ENCODE results near the gene RGS5.

Gene RGS5

DNA sequence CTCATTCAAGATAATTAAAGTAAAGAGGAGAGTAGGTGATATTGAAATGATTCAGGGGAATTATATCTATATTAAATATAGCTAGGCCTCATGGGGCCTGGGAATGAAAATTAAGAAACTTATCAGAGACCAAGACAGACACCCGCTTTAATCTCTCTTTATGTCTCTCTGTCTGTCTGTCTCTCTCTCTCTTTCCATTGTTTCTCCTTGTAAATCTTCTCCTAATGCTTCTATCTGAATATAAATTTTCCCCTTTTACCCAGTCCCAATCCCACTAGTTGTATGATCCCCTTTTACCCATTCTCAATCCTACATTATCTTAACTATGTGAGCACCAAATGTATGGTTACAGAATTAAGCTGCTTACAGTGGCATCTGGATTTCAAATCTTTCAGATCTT, 61.2 kb downstream of the RGS5 start:
- DNase-seq = no peak

DNA sequence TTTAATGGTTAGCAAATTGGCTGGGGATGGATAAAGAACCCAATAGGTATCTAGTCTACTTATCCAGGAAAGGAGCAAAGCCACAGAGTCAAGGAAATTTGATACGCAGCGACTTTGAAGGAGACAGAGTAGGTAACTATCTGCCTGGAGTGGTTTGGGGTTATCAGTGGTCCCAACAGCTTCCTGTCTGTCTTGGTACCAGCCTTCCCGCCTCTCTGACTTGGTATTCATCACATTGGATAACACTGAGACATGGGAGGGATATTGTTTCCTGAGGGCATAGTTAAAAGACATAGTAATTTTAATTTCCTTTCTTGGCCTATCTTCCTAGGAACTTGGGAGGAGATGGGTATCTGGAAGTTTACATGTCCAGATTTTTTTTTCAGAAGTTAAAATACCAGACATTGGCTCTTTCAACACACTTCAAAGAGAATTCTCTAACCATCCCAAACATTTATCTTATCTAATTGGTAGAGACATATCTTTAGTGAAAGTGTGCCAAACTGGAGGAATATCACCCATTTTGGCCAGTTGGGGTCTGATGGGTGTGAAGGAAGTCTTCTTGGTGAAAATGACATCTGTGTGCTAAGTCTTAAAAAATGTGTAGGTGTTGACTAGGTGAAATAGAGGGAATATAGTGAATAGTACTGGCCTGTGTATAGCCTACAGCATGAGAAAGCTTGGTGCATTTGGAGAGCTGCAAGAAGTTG, 65.0 kb downstream of the RGS5 start:
- no peak for DNase-seq

DNA sequence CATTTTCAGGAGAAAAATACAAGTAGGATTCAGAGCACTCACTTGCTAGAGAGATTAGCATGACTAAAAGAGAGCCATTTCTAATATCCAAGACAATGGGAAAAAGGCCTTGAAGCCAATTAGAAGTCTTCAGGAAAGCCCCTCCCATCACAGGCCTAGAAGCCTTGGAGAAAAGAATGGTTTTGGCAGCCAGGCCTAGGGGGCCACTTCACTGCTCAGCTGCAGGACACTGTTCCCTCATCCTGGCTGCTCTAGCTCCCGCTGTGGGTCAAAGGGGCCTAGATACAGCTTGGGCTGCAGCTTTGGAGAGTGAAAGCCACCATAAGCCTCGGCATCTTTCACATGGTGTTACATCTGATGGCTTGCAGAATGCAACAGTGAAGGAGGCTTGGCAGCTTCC, 70.7 kb downstream of the RGS5 start:
- no peak for DNase-seq

DNA sequence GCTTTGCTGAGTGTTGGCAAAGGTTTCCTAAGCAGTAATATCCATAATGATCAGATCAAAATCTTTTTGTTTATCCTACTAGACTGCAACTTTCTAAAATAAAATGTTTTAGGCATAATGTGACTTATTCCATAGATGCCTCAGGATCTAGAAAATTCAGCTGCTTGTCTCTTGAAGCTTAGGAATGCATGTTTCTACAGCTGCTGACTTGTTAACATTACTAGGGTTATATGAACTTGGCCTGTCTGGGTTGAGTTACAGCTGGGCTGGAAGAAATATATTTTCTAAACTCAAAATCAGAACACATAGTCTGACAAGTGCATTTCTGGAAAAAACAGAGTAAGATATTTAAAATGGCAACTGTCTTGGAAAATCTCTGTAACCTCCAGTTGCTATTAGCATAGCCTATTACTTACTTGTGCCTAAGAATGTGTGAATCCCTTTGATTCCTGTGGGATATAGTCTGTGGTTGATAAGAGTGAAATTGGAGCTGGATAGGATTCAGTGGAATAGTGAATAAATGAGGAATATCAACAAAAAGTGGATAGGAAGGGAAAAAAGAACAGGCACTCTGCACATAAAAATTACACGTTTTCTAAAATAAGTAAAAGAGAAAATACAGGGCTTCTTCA, 72.4 kb downstream of the RGS5 start:
- no peak for DNase-seq

DNA sequence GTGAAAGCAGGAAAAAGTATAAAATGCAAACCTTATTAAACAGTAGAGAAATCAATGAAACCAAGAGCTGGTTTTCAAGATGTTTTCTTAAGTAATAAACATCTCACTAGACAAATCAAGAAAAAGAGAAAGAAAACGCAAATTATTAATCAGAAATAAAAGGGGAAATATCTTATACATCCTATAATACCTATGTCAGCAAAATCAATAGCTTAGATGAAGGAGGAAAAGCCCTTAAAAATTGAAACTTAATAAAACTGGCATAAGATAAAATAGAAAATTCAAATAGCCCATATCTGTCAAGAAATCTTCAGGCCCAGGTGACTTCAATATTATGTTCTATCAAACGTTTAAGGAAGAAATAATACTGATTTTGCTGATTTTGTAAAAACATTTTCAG, 74.4 kb downstream of the RGS5 start:
- no peak for DNase-seq

DNA sequence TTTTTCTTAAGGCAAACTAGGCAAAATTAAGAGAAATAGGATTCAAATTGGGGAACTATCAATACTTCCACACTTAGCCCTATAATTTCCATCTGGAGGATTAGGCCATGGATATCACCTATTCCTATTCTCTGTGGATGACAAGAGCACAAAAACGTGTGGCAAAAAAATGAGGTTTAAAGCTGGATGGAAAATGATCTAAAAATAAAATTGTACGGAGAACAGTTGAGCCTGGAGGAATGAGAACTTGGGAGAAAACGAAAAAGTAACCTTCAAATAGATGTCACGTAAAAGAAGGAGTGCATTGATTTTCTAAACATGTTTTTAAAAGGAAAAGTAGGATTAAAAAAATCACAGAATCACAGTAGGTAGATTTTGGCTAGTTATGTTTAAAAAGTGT, 77.9 kb downstream of the RGS5 start:
- no peak for DNase-seq

DNA sequence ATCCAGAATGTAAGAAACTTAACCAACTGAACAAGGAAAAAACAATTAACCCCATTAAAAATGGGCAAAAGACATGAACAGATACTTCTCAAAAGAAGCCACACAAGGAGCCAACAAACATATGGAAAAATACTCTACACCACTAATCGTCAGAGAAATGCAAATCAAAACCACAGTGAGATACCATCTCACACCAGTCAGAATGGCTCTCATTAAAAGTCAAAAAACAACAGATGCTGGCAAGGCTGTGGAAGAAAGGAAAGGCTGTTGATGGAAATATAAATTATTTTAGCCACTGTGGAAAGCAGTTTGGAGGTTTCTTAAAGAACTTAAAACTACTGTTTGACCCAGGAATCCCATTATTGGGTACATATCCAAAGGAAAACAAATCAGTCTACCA, 82.3 kb downstream of the RGS5 start:
- no peak for DNase-seq

DNA sequence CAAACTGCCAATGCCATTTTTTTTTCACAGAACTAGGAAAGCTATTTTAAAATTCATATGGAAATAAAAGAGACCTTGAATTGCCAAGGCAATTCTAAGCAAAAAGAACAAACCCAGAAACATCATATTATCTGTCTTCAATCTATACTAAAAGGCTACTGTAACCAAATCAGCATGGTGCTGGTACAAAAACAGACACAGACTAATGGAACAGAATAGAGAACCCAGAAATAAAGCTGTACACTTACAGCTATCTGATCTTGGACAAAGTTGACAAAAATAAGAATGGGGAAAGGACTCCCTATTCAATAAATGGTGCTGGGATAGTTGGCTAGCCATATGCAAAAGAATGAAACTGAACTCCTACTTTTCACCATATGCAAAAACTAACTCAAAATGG, 83.0 kb downstream of the RGS5 start:
- no peak for DNase-seq

DNA sequence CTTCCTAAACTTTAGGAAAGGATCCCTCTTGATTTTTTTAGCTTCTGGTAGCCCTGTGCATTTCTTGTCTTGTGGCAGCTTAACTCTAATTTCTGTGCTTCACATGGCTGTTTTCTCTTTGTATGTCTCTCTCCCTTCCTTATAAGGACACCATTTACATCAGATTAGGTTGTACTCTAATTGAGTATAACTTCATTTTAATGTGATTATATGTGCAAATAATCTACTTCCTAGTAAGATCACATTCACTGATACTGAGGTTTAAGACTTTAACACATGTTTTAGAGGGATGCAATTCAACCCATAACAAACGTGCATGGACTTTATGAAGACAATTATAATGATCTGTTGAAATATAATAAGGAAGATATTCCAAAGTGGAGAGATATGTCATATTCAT, 86.8 kb downstream of the RGS5 start:
- DNase-seq = no peak

DNA sequence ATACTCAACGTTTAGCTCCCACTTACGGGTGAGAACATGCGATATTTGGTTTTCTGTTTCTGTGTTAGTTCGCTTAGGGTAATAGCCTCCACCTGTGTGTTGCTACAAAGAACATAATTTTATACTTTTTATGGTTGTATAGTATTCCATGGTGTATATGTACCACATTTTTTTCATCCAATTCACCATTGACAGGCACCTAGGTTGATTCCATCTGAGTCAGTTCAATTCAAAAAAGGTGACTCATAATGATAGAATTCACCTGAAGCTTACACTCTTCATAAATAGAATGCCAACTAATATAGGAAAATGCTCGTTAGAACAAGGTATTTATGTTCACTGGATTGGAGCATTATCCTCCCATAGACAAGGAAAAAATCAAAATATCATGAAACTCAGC, 95.1 kb downstream of the RGS5 start:
- no peak for DNase-seq

DNA sequence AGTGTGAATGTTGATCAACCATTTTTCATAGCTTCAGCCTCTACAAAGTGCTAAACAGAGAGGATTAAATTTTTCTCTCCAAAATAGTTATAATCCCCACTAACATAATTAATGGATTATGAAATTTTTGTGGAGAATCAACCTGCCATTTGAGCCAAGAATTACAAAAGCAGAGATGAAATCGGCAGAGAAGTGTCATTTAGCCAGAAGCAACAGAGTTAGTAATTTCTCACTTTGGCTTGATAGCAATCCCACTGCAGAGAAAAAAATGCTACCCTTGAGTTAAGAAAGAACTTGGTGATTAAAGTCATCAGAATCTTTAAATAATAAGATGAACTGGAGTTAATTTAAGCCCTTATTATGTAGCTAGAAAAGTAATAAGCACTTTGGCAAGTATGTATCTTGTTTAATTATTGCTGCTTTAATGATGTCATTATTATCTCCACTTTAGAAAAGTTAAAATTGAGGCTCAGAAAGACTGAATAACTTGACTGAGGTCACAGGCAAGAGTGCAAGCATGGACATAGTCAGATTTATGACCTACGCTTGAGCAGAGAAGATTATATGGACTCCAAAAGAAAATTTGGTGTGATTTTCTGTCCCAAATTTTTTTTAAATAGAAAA, 96.2 kb downstream of the RGS5 start:
- DNase-seq = no peak

DNA sequence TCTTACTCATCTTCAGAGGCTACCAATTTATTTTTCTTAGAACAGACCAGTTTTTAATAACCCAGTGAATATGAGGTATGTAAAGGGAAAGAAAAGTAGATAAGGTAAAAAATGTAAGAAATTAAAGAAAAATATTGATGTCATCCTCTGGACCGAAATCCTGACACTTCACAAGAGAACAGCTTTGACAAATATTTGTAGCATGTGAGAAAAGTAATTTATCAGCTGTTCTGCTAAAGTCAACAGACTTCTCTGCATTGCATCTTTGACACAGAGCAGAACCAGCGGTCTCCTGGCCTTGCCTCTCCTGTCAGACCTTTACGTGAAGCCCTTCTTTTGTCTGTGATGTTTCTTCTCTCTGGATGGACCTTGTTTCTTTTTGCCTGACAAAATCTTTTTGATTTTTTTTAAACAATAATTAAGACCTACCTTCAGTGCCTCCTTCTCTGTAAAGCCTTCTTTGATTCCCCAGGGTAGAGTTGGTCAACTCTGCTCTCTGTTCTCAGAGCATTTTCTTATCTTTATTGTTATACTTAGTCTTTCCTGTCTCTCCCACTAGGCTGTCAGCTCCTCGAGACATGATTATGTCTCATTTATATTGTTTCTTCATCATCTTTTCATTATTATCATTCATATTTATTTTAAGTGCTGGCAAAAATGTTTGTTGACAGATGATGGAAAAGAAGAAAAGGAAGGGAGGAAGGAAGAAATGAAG, 98.2 kb downstream of the RGS5 start:
- no peak for DNase-seq

DNA sequence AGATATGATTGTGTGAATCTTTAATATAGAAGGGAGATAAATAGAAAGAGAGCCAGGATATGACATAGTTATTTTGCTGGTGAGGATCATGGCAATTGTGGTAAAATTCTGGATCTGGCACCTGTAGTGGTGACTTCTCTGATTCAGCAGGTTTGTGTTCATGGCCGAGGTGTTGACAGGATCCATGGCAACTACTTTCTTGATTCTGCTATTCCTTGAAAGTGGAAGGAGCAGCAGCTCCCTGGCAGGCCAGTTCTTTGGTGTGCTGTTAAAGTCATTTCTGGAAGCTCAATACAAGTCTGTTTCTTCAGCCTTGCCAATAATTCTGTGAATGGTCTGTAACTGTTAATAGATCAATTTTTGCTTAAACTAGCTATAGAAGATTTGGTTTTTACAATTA, 100.1 kb downstream of the RGS5 start:
- DNase-seq = no peak

DNA sequence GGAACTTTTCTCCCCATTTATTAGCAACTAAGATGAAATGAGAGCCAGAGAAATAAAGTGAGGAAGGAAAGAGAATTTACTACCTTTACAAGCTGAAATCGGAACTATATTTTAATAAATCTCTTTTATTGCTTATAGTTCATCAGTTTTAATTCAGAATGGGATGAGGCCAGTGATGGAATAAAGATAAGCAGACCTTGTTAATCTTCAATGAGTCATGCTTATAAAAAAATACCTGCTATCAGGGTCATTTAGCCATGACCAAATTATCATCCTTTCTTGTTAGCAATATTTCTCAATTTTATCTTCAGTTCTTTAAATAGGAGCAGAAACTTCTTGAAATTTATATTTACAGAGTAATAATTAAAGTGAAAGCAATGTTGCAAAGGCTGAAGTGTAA, 107.5 kb downstream of the RGS5 start:
- no peak for DNase-seq

DNA sequence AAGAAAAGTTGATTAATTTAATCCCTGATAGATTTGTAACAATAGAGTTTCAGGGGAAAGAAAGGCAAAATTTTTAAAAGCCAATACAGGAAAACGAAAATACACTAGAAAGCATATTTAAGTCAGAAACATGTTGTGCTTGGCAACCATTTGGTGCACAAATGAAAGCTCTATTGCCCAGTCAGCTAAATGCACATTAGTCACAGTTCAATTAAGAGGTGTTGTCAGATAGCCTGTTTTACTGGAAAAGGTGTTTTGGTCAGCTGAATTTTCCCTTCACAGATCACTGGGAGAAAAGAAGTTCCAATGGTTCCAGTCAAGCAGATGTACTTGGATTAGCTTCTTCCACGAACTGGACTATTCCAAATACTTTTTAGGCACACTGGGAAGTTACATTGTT, 108.1 kb downstream of the RGS5 start:
- no peak for DNase-seq

DNA sequence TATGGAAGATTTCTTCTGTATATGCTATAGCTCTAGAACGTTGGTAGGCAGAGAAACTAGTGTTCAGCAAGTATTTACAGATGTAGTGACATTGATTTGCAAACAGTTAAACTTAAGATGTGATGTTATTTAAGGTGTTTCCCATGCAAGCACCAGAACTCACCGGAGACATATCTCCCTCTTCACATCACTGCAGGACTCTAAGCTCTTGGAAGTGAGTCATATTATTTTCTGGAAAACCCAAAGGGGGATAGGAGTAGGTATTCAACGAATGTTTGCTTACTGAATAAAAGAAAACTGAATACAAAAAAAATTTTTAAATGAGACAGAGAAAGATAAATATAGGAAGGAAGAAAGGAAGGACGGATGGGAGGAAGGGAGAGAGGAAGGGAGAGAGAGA, 108.5 kb downstream of the RGS5 start:
- no peak for DNase-seq

DNA sequence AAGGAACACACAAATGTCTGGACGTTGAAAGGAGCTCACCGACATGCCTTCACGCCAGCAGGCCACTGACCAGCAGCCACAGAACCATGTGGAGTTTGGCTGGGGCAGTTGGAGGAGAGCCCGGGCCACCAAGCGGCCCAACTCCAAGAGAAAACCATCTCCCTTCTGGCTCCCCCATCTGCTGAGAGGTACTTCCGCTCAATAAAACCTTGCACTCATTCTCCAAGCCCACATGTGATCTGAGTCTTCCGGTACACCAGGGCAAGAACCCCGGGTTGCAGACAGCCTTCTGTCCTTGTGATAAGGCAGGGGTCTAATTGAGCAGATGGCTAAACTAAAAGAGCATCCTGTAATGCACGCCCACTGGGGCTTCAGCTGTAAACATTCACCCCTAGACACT, 109.1 kb downstream of the RGS5 start:
- no peak for DNase-seq

DNA sequence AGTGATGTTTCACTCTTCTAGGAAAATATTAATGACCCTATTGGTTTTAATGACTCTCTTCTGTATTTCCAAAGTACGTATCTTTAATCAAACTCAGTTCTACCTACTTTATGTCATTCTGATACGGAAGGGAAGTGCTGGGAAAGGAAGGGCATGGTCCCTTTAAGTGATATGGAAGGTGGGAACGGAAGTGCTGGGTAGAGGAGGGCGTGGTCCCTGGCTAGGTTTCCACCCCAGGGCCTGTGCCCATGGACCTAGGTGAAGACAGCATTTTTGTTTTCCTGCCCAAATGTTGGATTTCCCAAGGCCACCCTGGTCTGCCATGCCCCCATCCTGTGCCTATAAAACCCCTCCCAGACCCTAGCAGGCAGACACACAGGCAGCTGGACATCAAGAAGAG, 109.5 kb downstream of the RGS5 start:
- no peak for DNase-seq

All from NCI-H2029 (cell line).